MM.1S (cell line): ENCODE data around the gene CYB5D1.

Experiments
- EZH2 ChIP-seq: fragments of 300-600 bp; sonication (generic); optimal IDR thresholded peaks from 2 replicates; pipeline ENCODE3; 2017; ENCODE audit warnings: low read depth, mild to moderate bottlenecking, antibody characterized with exemption, low read length, mixed read lengths
- TF ChIP-seq, protein P1 (sequence below): fragments of 300-600 bp; sonication (generic); IDR thresholded peaks from 2 replicates; pipeline ENCODE4 v1.5.1; 2016; ENCODE audit warnings: antibody characterized with exemption, low read length, mixed read lengths

DNA sequence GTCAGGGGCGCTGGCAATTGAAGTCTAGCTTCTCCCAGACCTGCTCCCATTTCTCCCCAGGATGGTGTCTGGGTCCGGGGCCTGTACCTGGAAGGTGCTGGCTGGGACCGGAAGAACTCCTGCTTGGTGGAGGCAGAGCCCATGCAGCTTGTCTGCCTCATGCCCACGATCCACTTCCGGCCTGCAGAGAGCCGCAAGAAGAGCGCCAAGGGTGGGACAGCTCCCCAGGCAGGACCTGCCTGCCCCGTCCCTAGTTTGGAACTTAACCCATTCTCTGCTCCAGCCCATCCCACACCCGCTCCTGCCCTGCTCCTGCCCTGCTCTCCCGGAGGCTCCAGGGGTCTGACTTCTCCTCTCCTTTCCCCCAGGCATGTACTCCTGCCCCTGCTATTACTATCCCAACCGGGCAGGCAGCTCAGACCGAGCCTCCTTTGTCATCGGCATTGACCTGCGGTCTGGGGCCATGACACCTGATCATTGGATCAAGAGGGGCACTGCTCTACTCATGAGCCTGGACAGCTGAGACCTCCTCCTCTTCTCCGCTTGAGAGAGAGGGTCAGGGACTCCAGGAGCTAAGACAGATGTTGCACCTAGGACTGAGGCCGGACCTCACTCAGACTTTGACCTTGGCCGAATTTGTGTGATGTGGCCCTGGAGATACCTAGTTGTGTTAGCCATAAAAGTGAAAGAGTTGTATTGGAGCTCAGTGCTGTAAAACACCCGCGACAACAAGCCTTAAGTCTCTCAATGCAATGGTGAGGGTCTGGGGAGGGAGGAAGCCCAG lies 24.6 kb upstream of the CYB5D1 start:
- TF ChIP-seq EZH2, result no peak
- TF ChIP-seq, protein P1, sequence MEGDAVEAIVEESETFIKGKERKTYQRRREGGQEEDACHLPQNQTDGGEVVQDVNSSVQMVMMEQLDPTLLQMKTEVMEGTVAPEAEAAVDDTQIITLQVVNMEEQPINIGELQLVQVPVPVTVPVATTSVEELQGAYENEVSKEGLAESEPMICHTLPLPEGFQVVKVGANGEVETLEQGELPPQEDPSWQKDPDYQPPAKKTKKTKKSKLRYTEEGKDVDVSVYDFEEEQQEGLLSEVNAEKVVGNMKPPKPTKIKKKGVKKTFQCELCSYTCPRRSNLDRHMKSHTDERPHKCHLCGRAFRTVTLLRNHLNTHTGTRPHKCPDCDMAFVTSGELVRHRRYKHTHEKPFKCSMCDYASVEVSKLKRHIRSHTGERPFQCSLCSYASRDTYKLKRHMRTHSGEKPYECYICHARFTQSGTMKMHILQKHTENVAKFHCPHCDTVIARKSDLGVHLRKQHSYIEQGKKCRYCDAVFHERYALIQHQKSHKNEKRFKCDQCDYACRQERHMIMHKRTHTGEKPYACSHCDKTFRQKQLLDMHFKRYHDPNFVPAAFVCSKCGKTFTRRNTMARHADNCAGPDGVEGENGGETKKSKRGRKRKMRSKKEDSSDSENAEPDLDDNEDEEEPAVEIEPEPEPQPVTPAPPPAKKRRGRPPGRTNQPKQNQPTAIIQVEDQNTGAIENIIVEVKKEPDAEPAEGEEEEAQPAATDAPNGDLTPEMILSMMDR, result no peak
